Measurements from ENCODE around the gene TSPAN4.
A peak's percentile ranks its signal among the peaks of the same experiment; 100 is the strongest.

The TSPAN4 gene

DNA sequence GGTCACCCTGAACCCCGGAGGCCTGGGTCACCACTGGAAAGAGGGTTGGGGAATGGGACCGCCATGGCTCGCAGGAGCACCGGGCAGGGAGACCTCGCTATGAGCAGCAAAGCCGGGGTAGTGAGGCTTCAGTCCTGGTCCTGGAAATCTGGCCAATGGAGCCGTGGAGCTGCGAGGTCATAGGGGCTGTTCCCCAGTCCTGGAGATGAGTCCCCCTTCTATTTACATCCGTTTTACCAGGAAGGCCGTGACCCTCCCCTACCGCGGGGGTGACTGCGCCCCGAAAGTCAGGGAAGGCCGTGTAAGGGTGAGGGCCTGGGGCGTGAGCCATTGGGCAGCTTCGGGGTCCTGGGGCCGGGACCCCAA lies 38.1 kb upstream of the TSPAN4 start:
- DNase-seq (ENCODE audit: low spot score), result no peak

DNA sequence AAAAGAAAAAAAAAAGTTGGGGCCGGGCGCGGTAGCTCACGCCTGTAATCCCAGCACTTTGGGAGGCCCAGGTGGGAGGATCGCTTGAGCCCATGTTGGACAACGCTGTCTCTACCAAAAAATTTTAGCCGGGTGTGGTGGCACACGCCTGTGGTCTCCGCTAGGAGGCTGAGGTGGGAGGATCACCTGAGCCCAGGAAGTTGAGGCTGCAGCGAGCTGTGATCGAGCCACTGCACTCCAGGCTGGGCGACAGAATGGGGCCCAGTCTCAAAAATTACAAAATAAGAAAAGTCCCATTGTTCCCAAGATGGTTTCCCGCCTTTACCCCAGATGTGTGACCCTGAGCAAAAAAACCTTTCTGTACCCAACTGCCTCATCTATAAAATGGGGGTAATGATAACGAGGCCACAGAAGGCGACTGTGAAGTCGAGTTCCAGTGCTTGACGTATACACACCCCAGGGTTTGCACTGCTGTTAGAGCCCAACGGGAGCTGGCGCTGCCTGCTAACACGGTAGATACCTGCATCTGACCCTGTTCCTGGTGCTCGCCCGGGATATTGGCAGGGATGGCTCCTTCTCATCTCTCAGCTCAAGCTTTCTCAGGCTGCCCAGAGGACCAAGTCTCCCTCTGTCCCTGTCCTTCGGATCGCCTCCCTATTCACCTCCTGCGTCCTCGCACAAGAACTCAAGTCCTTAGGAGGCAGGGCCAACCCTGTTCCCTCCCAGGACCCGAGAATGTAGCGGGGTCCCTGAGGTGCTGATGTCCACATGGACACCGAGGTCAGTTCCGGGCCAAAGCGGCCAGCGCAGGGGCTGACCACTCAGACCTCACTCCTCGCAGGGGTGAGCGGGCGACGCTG lies 34.0 kb upstream of the TSPAN4 start:
- DNase-seq (ENCODE audit: low spot score), result no peak

DNA sequence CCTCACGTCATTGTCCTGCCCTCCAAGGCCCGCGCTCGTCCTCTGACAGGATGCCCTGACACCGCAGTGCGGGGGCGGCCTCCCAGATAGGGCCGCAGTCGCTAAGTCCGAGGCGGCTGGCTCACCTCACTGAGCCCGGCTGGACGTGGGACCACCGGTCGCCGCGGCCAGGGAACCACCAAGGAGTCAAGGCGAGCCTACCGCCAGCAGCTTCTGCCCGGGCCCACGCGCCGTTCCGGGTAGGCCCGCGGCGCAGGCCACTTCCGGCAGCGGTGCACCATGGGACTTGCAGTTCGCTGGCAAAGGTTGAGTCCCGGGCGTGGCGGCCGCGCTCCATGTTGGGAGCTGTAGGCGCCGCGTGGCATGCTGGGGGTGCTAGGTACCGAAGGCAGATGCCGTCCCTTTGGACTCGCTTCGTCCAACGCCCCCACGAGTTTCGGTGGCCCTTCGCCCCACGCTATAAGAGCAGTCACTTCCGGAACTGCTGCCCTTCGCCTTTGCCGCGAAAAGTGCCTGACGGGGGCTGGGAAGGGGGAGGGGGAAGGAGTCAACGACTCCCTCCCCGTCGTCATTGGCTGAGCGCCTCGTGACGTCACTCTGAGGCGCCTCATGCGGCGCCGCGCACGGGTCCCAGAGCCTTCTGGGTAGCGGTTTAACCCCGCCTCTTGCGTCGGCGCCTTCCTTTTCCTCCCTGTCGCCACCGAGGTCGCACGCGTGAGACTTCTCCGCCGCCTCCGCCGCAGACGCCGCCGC lies 33.2 kb upstream of the TSPAN4 start, which contains the start of gene RPLP2:
RPLP2 (plus strand) TSS at position 681 of the 753 bp plus-strand sequence. CDS start 268 bp downstream, outside the sequence.
- peak; percentile 99 for DNase-seq (ENCODE audit: low spot score)

DNA sequence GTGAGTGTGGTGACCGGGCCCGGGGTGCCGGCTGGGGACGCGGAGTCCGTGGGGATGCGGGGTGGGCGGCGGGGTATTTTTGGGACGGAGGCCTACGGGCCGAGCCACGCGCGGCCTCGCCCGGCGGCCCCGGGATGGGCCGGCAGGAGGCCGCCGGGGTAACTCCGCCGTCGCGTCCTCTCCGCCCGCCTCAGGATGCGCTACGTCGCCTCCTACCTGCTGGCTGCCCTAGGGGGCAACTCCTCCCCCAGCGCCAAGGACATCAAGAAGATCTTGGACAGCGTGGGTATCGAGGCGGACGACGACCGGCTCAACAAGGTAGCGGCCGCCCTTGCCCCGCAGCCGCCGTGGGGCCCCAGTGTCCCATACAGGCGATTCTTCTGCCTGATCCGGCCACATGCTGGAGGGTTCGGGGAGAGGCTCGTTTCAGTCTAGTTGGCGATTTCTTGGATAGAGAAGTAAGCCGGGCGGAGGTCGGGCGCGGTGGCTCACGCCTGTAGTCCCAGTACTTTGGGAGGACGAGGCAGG lies 32.5 kb upstream of the TSPAN4 start:
- DNase-seq (ENCODE audit: low spot score), result no peak

DNA sequence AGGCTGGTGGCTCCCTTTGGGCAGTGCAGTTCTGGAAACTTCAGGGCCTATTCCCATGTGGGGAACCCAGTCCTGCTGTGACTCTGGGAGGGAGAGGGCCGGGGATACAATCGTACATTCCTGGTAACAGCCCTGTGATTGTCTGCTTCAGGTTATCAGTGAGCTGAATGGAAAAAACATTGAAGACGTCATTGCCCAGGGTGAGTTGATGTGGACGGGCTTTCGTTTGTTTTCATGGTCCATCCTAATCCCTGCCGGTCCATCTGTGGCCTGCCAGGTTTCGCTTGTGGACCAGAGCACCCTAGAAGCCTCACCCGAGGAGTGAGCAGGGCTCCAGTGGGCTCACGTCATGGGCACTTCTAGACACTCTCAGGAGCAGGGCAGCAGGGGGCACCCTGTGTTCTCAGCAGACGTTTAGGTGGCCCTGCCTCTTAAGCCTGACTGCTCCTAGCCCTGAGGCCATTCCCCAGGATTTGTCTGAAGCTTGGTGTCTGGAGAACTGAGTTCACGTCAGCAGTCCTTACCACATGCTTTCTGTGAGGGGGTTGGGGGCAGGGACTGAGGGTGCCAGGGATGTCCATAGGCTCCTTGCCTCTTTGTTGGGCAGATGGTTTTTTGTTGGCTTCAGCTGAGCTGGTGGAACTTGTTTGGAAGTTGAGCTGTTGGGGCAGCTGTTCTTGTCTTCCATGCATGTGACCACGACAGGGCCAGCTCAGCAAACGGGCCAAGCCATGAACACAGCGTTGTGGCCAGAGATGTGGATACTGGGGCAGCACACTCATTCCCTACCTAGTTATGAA lies 31.0 kb upstream of the TSPAN4 start:
- no peak for DNase-seq (ENCODE audit: low spot score)

DNA sequence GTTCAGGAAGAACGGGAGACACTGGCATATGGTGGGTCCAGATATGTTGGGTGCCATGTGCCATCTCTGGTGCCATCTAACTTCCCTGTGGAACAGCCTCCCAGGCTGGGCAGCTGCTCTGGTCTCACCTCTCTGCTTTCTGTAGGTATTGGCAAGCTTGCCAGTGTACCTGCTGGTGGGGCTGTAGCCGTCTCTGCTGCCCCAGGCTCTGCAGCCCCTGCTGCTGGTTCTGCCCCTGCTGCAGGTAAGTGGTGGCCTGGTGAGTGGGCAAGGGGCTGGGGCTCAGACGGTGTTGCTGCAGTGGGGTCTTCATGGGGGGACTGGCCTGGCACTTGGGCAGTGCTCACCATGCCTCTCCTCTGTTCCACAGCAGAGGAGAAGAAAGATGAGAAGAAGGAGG lies 30.3 kb upstream of the TSPAN4 start:
- no peak for DNase-seq (ENCODE audit: low spot score)

DNA sequence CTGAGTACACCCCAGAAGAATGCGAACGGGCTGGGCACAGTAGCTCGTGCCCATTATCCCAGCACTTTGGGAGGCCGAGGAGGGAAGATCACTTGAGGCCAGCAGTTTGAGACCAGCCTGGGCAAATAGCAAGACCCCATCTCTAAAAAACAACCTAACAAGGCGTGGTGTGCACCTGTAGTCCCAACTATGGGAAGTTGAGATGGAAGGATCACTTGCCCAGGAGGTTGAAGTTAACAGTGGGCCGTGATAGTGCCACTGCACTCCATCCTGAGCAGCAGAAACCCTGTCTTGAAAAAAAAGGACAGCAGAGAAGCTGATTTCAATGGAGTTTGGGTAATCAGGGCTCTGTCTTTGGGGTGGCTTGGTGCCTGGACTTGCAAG lies 29.6 kb upstream of the TSPAN4 start:
- no peak for DNase-seq (ENCODE audit: low spot score)

DNA sequence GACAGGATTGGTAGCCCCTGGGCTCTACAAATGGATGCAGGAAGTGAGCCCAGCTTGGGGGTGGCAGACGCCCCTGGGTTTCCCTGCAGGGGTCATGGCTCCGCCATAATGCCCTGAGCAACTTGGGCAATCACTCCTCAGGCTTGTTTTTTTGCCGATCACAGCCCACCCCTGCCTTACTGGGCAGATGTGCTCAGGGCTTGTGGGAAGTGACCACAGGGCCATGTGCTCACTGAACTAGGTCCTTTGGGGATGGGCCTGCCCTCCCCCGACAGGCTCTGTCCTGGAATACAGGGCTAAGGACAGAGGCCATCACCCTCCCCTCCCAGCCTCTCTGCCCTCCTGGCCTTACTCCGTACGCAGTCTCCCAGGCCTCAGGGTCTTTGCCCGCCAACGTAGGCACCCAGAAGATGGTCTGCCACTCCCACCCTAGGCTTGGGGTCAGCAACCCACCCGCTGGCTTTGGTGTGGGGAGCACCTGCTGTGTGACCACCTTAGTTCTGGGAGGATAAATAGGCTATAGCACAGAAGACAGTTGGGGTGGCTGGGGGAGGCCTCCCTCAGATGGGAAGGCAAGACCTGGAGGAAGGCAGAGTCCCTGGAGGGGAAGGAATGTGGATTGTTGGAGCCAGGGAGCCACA lies 29.1 kb upstream of the TSPAN4 start:
- DNase-seq (ENCODE audit: low spot score), result no peak

DNA sequence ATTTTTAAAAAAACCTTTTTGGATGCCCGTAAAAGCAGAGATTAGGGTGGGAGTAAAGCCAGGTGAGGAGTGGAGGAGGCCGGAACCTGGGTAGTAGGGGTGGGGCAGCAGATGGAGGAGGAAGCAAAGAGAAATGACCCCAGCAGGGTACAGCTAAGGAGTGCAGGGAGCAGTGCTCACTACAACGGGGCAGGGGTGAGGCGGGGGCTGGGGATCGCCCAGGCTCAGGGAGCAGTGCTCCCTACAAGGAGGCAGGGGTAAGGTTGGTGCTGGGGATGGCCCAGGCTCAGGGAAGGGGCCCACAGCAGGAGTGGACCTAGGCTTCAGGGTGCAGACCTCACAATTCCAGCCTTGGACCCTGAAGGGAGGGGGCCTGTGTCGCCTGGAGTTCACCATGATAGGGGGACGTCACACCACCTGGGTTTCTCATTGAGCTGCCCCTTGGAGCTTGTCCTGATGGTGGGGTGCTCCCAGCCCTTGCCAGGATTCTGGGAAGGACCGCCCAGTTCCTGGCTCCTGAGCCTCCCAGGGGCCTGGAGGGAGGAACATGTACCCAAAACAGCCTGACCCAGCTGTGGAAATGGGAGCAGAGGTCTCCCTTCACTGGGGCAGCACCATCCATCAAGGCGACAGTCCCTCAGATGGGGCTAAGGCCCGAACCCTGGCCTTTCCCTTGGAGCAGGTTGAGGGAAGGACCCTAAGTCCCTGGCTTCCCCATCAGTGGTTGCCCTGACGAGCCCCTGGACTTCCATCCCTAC lies 26.8 kb upstream of the TSPAN4 start:
- no peak for DNase-seq (ENCODE audit: low spot score)

DNA sequence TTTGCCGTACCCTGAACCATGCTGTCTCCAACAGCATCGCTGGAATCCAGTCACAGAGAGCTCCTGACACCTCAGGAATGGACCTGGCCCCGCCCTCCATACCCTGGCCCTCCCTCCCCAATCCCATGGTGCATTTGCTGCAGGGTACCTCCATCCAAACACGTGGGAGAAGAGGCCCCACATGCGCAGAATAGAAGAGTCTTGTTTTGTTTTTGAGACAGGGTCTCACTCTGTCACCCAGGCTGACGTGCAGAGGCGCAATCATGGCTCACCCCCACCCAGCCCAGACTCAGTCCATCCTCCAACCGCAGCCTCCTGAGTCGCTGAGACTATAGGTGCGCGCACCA lies 26.2 kb upstream of the TSPAN4 start:
- DNase-seq (ENCODE audit: low spot score), result no peak

DNA sequence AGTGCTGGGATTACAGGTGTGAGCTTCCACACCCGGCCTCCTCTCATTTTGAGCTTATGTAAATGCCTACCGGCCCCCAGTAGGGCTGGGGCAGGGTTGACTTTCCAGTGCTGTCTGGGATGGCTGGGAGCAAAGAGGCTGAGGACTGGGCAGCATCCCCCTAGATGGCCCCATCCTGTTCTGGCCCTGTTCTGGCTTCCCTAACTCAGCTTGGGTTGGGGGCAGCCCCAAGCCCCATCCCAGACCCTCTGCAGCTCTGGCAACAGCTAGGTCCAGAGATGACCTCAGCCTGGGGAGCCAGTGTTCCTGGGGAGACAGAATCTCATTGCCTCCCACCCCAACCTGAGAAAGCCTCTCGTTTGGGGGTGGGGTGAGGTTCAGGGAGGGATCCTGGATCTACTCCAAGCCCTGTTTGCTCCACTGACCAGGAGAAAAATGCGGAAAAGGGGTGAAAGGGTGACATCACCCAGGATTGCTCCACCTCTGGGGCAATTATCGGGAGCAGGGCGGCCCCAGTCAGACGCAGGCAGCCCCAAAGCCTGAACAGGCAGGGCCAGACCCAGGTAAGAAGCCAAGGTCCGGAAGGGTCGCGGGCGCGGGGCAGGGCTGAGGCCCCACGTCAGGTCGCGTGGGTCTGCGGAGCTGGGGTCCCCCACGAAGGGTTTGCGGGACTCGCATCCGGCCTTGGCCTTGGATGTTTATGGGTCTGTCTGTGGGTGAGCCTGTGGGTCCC lies 24.1 kb upstream of the TSPAN4 start, which contains the start of gene PNPLA2:
PNPLA2 (plus strand) TSS at position 519 of the 733 bp plus-strand sequence. CDS start 805 bp downstream, outside the sequence.
- DNase-seq (ENCODE audit: low spot score), result no peak

DNA sequence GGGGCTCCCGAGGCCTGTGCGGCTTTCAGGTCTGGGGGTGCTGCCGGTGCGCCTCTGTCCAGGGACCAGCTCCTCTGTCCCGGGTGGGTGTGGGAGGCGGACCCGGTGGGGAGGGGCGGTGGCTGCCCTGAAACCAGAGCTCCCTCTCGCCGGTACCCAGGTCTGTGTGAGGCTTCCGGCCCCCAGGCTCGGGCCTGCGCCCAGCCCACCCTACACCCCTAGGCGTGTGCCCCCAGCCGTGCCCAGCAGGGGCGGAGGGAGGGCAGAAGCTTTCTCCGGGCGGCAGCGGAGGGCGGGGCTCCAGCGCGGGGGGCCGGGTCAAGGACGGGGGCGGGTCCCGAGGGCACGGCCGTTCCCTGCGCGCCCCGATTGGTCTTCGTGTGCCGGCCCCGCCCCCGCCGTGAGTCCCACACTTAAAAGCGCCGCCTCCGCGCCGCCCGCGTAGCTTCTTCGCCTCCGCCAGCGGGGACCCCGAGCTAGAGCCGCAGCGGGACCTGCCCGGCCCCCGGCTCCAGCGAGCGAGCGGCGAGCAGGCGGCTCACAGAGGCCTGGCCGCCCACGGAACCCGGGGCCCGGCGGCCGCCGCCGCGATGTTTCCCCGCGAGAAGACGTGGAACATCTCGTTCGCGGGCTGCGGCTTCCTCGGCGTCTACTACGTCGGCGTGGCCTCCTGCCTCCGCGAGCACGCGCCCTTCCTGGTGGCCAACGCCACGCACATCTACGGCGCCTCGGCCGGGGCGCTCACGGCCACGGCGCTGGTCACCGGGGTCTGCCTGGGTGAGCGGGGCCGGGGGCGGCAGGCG lies 23.3 kb upstream of the TSPAN4 start:
- peak; percentile 94 for DNase-seq (ENCODE audit: low spot score)

DNA sequence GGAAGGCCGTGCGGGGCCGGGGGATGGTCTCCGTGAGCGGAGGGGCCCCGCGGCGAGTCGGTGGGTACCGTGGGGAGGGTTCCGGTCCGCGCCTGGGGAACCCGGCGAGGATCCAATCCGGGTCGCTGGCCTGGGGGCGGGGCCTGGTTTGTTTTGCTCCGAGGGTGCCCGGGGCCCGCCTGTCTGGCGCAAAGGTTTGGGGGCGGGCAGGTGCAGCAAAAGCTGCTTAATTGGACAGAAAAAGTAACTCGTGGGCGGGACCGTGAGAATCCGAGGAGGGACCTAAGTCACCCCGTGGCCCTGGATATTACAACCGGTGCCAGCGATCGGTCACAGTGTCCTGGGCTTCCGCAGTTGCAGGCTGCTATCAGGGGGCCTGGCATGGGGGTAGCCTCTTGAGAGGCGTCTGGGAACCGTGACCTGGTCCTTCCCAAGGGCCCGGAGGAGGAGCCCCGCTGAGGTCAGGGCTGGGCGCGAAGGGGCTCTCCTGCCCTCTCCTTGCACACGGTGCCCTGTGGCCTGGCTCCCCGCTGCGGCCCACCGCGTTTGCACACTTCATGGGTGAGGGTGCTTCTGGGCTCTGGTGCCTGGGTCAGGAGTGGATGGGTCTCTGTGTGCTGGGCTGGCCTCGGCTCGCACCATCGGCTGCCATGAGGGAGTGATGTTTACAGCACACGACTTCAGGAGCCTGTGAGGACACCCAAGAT lies 22.6 kb upstream of the TSPAN4 start:
- peak; percentile 91 for DNase-seq (ENCODE audit: low spot score)

DNA sequence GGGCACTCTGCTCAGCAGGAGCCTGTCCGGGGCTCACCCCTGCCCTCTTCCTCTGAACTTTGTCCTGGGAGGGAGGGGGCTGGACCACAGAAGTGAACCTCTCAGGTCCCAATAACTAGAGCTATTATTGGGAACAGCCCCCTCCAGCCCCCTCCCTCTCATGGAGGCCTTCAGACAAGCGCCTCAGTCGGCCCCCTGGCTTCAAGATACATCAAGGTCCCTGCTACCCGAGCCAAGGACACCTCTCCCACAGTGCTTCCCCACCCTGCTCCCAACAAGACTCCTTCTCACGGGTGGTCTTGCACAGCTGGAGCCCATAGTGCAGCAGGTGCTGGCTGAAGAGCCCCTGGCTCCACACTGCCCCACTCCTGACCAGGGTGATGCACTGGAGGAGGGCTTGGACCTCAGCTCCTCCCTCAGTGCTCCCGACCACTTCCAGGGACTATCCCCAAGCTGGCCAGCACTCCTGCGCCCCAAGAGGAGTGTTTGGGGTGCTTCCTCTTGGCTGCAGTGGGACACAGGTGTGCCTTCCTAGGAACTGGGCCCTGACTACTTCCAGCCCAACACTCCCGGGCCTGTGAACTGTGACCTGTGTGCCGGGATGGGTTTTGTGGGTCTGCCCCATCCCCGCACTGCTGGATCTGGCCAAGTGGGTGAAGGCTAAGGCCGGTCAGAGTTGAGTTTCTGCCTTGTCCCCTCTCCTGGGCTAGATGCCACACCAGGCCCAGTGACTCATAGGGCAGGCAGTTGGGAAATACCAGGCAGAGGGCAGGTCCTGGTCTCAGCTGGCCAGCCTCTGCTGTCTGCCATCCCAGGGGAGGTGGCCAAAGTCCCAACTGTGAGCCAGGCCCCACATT lies 21.8 kb upstream of the TSPAN4 start:
- DNase-seq (ENCODE audit: low spot score), result no peak

DNA sequence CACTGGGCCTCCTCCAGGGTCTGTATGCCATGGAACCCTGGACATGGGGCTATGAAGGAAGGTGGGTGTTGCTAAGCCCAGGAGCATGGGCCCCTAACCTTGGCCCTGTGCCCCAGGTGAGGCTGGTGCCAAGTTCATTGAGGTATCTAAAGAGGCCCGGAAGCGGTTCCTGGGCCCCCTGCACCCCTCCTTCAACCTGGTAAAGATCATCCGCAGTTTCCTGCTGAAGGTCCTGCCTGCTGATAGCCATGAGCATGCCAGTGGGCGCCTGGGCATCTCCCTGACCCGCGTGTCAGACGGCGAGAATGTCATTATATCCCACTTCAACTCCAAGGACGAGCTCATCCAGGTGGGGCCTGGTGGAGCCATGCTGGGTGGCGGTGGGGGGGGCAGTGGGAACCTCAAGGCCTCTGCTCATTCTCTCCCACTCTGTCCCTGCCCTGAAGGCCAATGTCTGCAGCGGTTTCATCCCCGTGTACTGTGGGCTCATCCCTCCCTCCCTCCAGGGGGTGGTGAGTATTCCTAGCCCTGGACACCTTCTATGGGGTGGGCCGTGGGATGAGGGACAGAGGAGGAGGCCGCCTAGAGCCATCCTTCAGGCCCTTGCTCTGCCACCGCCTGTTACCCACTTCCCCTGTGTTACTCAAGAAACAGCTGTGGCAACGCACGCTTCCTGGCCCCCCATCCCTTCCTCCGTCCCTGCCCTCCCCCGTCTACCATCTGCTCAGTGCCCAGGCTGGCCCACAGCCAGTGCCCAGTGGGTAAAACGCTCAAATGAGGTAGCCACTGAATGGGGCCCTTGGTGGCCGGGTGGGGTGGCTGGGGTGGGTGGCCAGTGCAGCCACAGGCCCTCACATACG lies 20.9 kb upstream of the TSPAN4 start:
- no peak for DNase-seq (ENCODE audit: low spot score)

DNA sequence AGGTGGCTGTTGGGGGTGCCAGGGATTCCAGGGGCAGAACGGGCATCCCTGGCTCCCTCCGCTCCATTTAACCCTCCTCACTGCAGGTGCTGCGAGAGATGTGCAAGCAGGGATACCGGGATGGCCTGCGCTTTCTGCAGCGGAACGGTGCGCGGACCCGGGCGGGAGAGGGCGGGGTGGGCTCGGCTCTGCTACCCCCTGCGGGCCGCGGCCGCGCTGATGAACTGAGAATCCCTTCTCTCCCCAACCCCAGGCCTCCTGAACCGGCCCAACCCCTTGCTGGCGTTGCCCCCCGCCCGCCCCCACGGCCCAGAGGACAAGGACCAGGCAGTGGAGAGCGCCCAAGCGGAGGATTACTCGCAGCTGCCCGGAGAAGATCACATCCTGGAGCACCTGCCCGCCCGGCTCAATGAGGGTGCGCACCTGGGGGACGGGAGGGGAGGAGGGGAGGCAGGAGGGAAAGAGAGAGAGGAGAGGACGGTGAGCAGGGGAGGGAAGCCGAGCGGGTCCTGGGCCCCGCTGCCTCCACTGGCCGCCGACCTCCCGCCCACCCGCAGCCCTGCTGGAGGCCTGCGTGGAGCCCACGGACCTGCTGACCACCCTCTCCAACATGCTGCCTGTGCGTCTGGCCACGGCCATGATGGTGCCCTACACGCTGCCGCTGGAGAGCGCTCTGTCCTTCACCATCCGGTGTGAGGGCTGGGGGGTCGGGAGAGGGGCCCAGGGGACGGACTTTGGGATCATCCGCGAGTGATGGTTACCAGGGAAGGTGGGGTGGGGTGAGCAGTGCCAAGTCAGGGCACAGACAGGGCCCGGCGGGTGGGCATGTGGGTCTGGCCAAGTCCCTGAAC lies 19.0 kb upstream of the TSPAN4 start:
- no peak for DNase-seq (ENCODE audit: low spot score)

Data from hematopoietic multipotent progenitor cell treated with erythropoietin and hydrocortisone succinate and interleukin-3 and kit ligand, for 15 days (in vitro differentiated cells).